Stimulated activated CD8-positive, alpha-beta memory T cell treated with anti-CD3 and anti-CD28 coated beads, Interleukin-15, amount 100 ng/mL, for 1 hour (primary cell): ENCODE results near the gene SKI.
"Not testable (repeated sequence)": the region's sequence is repeated elsewhere in the genome, so short reads cannot be mapped to it uniquely, and the experiment has no call there.

ENCODE experiments used
- DNase-seq: peaks from one replicate; pipeline ENCODE4 v3.0.0-alpha.2; 2020; ENCODE audit warnings: low read depth

SKI gene

GRCh38 chr1:2323451-2323974, 95.4 kb downstream of the SKI start:
- no peak for DNase-seq

- no peak for DNase-seq
Measured at GRCh38 chr1:2324553-2325366, 96.6 kb downstream of the SKI start.

- DNase-seq, result no peak
Measured at GRCh38 chr1:2326524-2326923, 98.4 kb downstream of the SKI start.

- not testable (repeated sequence) for DNase-seq
Measured at GRCh38 chr1:2327162-2327561, 99.0 kb downstream of the SKI start.

- no peak for DNase-seq
Measured at GRCh38 chr1:2327841-2328240, 99.7 kb downstream of the SKI start.

GRCh38 chr1:2328676-2329455, 100.7 kb downstream of the SKI start:
- DNase-seq, result no peak

GRCh38 chr1:2330035-2330434, 101.9 kb downstream of the SKI start:
- DNase-seq, result no peak

- DNase-seq, result no peak
Measured at GRCh38 chr1:2330519-2331199, 102.5 kb downstream of the SKI start.

- DNase-seq, result no peak
Measured at GRCh38 chr1:2331200-2331544, 103.1 kb downstream of the SKI start.

GRCh38 chr1:2331580-2331979, 103.5 kb downstream of the SKI start:
- not testable (repeated sequence) for DNase-seq

- DNase-seq, result no peak
Measured at GRCh38 chr1:2334366-2334765, 106.2 kb downstream of the SKI start.

- no peak for DNase-seq
Measured at GRCh38 chr1:2334883-2335534, 106.9 kb downstream of the SKI start.

GRCh38 chr1:2335721-2336455, 107.8 kb downstream of the SKI start:
- no peak for DNase-seq

- DNase-seq, result no peak
Measured at GRCh38 chr1:2336499-2336898, 108.4 kb downstream of the SKI start.

- DNase-seq, result no peak
Measured at GRCh38 chr1:2337081-2337480, 109.0 kb downstream of the SKI start.

- DNase-seq, result no peak
Measured at GRCh38 chr1:2337501-2337900, 109.4 kb downstream of the SKI start.

GRCh38 chr1:2339206-2340085, 111.3 kb downstream of the SKI start:
- DNase-seq, result no peak

- DNase-seq, result no peak
Measured at GRCh38 chr1:2340086-2340917, 112.2 kb downstream of the SKI start.

GRCh38 chr1:2340918-2341254, 112.8 kb downstream of the SKI start:
- DNase-seq, result no peak
